Retinal pigment epithelial cell (primary cell): Measurements from ENCODE around the gene SPATA9.

Experiments used
- DNase-seq: peaks from one replicate; pipeline ENCODE4 v3.0.0-alpha.2; 2010; ENCODE audit warnings: low read depth
- H3K4me3 ChIP-seq: 2 replicates; pipeline ENCODE4 v1.5.1; 2011; ENCODE audit warnings: mild to moderate bottlenecking, low read length, control low read depth, moderate library complexity
- CTCF ChIP-seq: conservative IDR thresholded peaks from 2 replicates; pipeline ENCODE4 v1.5.1; 2011; ENCODE audit warnings: low read depth, low read length, control low read depth, inconsistent platforms

The SPATA9 gene

GRCh38 chr5:95627971-95628810 lies 54.6 kb downstream of the SPATA9 start:
- no peak overlapping the region for H3K4me3 ChIP-seq
- DNase-seq = no peak
- no peak for TF ChIP-seq CTCF

GRCh38 chr5:95626701-95627100 lies 56.1 kb downstream of the SPATA9 start:
- no peak overlapping the region for H3K4me3 ChIP-seq
- no peak for TF ChIP-seq CTCF
- no peak for DNase-seq

- DNase-seq = no peak
- no peak for TF ChIP-seq CTCF
- no peak overlapping the region for H3K4me3 ChIP-seq
Measured at GRCh38 chr5:95624368-95624767, 58.4 kb downstream of the SPATA9 start.

GRCh38 chr5:95623706-95624105 lies 59.1 kb downstream of the SPATA9 start:
- DNase-seq = no peak
- no peak overlapping the region for H3K4me3 ChIP-seq
- TF ChIP-seq CTCF = no peak

GRCh38 chr5:95621839-95622629 lies 60.8 kb downstream of the SPATA9 start:
- no peak for DNase-seq
- H3K4me3 ChIP-seq = no peak overlapping the region
- no peak for TF ChIP-seq CTCF

GRCh38 chr5:95620870-95621838 lies 61.6 kb downstream of the SPATA9 start:
- peak overlapping the region; percentile 5 for H3K4me3 ChIP-seq
- no peak for DNase-seq

More at GRCh38 chr5:95620870-95621838, 61.6 kb downstream of the SPATA9 start:
- TF ChIP-seq CTCF = no peak
